RWPE1 (cell line): Measurements from ENCODE around the gene GABRG2.
"Not testable (repeated sequence)": the region's sequence is repeated elsewhere in the genome, so short reads cannot be mapped to it uniquely, and the experiment has no call there.

Source experiments
- CTCF ChIA-PET: fragments of 350-600 bp; sonication (Branson Sonifier 250); formaldehyde crosslinking; extraction: SDS; loops from one replicate; lab custom pipeline; 2021; lab: Yijun Ruan, JAX
- POLR2A ChIA-PET: fragments of 400-600 bp; formaldehyde crosslinking; extraction: SDS; loops from one replicate; lab custom pipeline; 2020; ENCODE audit warnings: antibody characterized with exemption; ENCODE audit not compliant: low non-redundant PET; lab: Yijun Ruan, JAX
- DNase-seq: peaks from one replicate; pipeline ENCODE4 v3.0.0; 2012; ENCODE audit warnings: low spot score
- H3K27ac ChIP-seq: fragments of 450-650 bp; 2 replicates; pipeline ENCODE4 v1.5.1; 2017
- CTCF ChIP-seq: fragments of 450-650 bp; conservative IDR thresholded peaks from 2 replicates; pipeline ENCODE4 v1.5.1; 2017; ENCODE audit warnings: low read depth, mild to moderate bottlenecking

The GABRG2 gene

GRCh38 chr5:162067655-162068411 lies at the start of gene GABRG2:
Gene GABRG2, plus strand, starts transcription at chr5:162067773. Its CDS starts 227 bp downstream, at chr5:162068000.
- POLR2A ChIA-PET = no interaction called here
- CTCF ChIA-PET = interaction anchor here (0.6 kb wide), 1 partner anchor 1336 kb away, joined by 4 read pairs; no protein-coding TSS in a partner anchor
- H3K27ac ChIP-seq = no peak within 1 kb of the TSS
- no peak for DNase-seq
- TF ChIP-seq CTCF = no peak

- H3K27ac ChIP-seq = no peak overlapping the region
- ChIA-PET POLR2A (no interaction called here), CTCF (no interaction called here)
- no peak for TF ChIP-seq CTCF
- DNase-seq = no peak
Observed at GRCh38 chr5:162025312-162025711, 42.3 kb upstream of the GABRG2 start.

- ChIA-PET CTCF (no interaction called here), POLR2A (no interaction called here)
- DNase-seq = no peak
- no peak overlapping the region for H3K27ac ChIP-seq
- TF ChIP-seq CTCF = no peak
Observed at GRCh38 chr5:162026803-162027202, 40.8 kb upstream of the GABRG2 start.

GRCh38 chr5:162037431-162037830 lies 30.1 kb upstream of the GABRG2 start:
- ChIA-PET CTCF (interaction anchor here (0.8 kb wide), 1 partner anchor 31 kb away, joined by 3 read pairs; no protein-coding TSS in a partner anchor), POLR2A (no interaction called here)
- TF ChIP-seq CTCF = no peak
- DNase-seq = no peak
- no peak overlapping the region for H3K27ac ChIP-seq

- no peak for DNase-seq
- ChIA-PET CTCF (no interaction called here), POLR2A (no interaction called here)
- no peak overlapping the region for H3K27ac ChIP-seq
- no peak for TF ChIP-seq CTCF
Observed at GRCh38 chr5:162047279-162047678, 20.3 kb upstream of the GABRG2 start.

GRCh38 chr5:162052676-162053075 lies 14.9 kb upstream of the GABRG2 start:
- POLR2A ChIA-PET = no interaction called here
- TF ChIP-seq CTCF = no peak
- CTCF ChIA-PET = no interaction called here
- DNase-seq = no peak
- no peak overlapping the region for H3K27ac ChIP-seq

- H3K27ac ChIP-seq, CTCF ChIA-PET, DNase-seq, POLR2A ChIA-PET: not testable (repeated sequence)
Observed at GRCh38 chr5:162055095-162055494, 12.5 kb upstream of the GABRG2 start.
